H1 (cell line): ENCODE results near the gene ZBTB20.

Experiments used
- CEBPB ChIP-seq: IDR thresholded peaks from 2 replicates; pipeline ENCODE4 v1.6.1; 2012; ENCODE audit warnings: low read depth, low read length
- EP300 ChIP-seq, 2 experiments: IDR thresholded peaks; 1 replicate in 1 of 2; 2 replicates in 1 of 2; pipeline ENCODE4 v1.6.1; 2011 to 2012; ENCODE audit warnings: low read depth in 2 of 2, low read length in 2 of 2, mild to moderate bottlenecking in 2 of 2, borderline replicate concordance in 1 of 2, inconsistent platforms in 1 of 2, moderate library complexity in 1 of 2
- TCF12 ChIP-seq: IDR thresholded peaks from 2 replicates; pipeline ENCODE4 v1.6.1; 2011; ENCODE audit warnings: low read depth, mild to moderate bottlenecking, low read length
- TEAD4 ChIP-seq: IDR thresholded peaks from 2 replicates; pipeline ENCODE4 v1.6.1; 2012; ENCODE audit warnings: low read depth, low read length, inconsistent platforms, mixed read lengths
- TF ChIP-seq, protein P1 (sequence below), 3 experiments: IDR thresholded peaks; 1 replicate in 2 of 3; 2 replicates in 1 of 3; pipeline versions ENCODE4 v1.5.1 to v1.6.1; 2011; ENCODE audit warnings: low read length in 3 of 3, mild to moderate bottlenecking in 3 of 3, inconsistent platforms in 2 of 3, low read depth in 1 of 3, moderate library complexity in 1 of 3; ENCODE audit not compliant: insufficient read depth in 1 of 3; ENCODE audit errors: control extremely low read depth in 1 of 3
- TF ChIP-seq, protein P2 (sequence below): IDR thresholded peaks from 2 replicates; pipeline ENCODE4 v1.6.1; 2012; ENCODE audit warnings: inconsistent platforms

DNA sequence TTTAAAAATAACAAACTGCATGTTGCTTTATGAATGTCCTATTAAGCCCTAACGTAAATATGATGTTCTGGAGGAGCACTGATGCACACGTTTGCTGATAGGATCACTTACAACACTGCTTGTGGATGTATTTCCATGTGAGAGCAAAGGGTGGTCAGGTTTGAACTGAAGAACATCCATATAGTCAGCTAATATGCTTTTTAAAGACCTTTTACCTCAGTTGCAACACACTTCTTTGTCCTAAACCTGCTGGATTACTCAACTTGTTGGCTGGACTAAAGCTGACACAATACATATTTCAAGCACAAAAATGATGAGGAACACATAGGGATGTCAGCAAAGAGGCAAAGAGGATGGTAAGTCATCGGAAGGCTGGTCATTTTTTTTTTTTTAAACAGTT lies 666.6 kb downstream of the ZBTB20 start:
- TF ChIP-seq TEAD4 = no peak
- TF ChIP-seq TCF12 = no peak
- TF ChIP-seq, protein P1, sequence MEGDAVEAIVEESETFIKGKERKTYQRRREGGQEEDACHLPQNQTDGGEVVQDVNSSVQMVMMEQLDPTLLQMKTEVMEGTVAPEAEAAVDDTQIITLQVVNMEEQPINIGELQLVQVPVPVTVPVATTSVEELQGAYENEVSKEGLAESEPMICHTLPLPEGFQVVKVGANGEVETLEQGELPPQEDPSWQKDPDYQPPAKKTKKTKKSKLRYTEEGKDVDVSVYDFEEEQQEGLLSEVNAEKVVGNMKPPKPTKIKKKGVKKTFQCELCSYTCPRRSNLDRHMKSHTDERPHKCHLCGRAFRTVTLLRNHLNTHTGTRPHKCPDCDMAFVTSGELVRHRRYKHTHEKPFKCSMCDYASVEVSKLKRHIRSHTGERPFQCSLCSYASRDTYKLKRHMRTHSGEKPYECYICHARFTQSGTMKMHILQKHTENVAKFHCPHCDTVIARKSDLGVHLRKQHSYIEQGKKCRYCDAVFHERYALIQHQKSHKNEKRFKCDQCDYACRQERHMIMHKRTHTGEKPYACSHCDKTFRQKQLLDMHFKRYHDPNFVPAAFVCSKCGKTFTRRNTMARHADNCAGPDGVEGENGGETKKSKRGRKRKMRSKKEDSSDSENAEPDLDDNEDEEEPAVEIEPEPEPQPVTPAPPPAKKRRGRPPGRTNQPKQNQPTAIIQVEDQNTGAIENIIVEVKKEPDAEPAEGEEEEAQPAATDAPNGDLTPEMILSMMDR (IDR thresholded peaks at IDR 0.05; ENCODE audit: control extremely low read depth in 1 of 3, insufficient read depth in 1 of 3, low read depth in 1 of 3, low read length in 3 of 3) = no peak
- no peak for TF ChIP-seq CEBPB
- TF ChIP-seq, protein P2, sequence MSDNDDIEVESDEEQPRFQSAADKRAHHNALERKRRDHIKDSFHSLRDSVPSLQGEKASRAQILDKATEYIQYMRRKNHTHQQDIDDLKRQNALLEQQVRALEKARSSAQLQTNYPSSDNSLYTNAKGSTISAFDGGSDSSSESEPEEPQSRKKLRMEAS = no peak
- no peak for TF ChIP-seq EP300 (IDR thresholded peaks at IDR 0.05; ENCODE audit: borderline replicate concordance in 1 of 2, low read depth in 2 of 2, low read length in 2 of 2)
